ENCODE results near the gene RND2. TPM values are rescaled to one million over a fixed set of nuclear protein-coding genes. Genes with fewer than 3 reads are reported as not detected.

The RND2 gene
- total and polyA plus RNA-seq, 2 of the 13 experiments (the other 11 are each of a cell fraction or from before 2014, with no cell fraction given): 0.05 to 0.11 TPM

DNA sequence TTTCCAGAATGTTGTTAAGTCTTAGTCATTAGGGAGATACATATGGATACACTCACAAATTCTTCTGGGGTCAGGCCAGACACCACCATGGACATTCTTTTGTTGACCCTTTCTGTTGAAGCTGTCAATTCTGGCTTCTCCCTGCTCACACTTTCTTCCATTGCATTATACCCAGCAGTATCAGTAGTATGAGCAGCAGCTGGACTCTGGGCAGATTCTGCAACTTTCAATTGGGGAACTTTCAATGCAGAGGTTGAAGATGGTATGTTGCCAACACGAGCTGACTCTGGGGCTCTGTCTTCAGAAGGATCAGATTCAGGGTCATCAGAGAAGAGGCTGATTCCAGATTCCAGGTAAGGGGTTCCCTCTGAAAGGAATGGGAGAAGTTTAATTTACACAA, 45.8 kb downstream of the RND2 start:
- H2AFZ ChIP-seq (ENCODE audit: low read length): no peak overlapping the region
- no peaks in the 10 kb centered on the region for H4K20me1 ChIP-seq (ENCODE audit: insufficient read depth, low read length)
- H3K27me3 ChIP-seq (ENCODE audit: control insufficient read depth in 1 of 2, insufficient read depth in 2 of 2, low read length in 2 of 2): no peaks in the 10 kb centered on the region
- BruUV-seq (replicated peaks): no TSS peak
- DNase-seq (ENCODE audit: low spot score) (no peak), ATAC-seq (no peak), FAIRE-seq (no peak)
- ChIA-PET POLR2A (interaction anchor here (1.6 kb wide), 1 partner anchor 46 kb away, joined by 4 read pairs; the partner anchor contains the start of gene RND2), CTCF (ENCODE audit: low intra/inter-chr PET ratio, low total read pairs) (no interaction called here)
- H3K4me2 ChIP-seq (ENCODE audit: low read depth, low read length): no peak overlapping the region
- H3K36me3 ChIP-seq (replicated peaks in 1 of 2; ENCODE audit: control insufficient read depth in 1 of 2, insufficient read depth in 2 of 2, low read length in 2 of 2): peaks cover 0 to 18% of the 10 kb centered on the region in 2 experiments; a peak in 2 of 5 replicates
- no peak overlapping the region for H3K9ac ChIP-seq (ENCODE audit: insufficient read depth, low read depth, low read length)
- H3K9me3 ChIP-seq (ENCODE audit: low read length): no peaks in the 10 kb centered on the region
- in situ Hi-C loops (cut with HindIII; ENCODE audit: extremely low pct_ligation_motif_present, low pct_unique_long_range_greater_than_20kb) (no loop called here), intact Hi-C loops (cut with micrococcal nuclease; ENCODE audit: unreplicated experiment) (no loop called here)
- H3K27ac ChIP-seq (ENCODE audit: extremely low read length, insufficient read depth, low read length): no peak overlapping the region
- no peak overlapping the region for H3K4me3 ChIP-seq (replicated peaks in 1 of 3; ENCODE audit: insufficient read depth in 1 of 3, low read depth in 2 of 3, low read length in 3 of 3)
- H3K4me1 ChIP-seq (ENCODE audit: insufficient read depth, low read length): peaks cover 22% of the 10 kb centered on the region
- no peak for TF ChIP-seq ZNF567 (CRISPR knock-in tag; IDR thresholded peaks at IDR 0.05; ENCODE audit: borderline replicate concordance)
- TF ChIP-seq, protein P1, sequence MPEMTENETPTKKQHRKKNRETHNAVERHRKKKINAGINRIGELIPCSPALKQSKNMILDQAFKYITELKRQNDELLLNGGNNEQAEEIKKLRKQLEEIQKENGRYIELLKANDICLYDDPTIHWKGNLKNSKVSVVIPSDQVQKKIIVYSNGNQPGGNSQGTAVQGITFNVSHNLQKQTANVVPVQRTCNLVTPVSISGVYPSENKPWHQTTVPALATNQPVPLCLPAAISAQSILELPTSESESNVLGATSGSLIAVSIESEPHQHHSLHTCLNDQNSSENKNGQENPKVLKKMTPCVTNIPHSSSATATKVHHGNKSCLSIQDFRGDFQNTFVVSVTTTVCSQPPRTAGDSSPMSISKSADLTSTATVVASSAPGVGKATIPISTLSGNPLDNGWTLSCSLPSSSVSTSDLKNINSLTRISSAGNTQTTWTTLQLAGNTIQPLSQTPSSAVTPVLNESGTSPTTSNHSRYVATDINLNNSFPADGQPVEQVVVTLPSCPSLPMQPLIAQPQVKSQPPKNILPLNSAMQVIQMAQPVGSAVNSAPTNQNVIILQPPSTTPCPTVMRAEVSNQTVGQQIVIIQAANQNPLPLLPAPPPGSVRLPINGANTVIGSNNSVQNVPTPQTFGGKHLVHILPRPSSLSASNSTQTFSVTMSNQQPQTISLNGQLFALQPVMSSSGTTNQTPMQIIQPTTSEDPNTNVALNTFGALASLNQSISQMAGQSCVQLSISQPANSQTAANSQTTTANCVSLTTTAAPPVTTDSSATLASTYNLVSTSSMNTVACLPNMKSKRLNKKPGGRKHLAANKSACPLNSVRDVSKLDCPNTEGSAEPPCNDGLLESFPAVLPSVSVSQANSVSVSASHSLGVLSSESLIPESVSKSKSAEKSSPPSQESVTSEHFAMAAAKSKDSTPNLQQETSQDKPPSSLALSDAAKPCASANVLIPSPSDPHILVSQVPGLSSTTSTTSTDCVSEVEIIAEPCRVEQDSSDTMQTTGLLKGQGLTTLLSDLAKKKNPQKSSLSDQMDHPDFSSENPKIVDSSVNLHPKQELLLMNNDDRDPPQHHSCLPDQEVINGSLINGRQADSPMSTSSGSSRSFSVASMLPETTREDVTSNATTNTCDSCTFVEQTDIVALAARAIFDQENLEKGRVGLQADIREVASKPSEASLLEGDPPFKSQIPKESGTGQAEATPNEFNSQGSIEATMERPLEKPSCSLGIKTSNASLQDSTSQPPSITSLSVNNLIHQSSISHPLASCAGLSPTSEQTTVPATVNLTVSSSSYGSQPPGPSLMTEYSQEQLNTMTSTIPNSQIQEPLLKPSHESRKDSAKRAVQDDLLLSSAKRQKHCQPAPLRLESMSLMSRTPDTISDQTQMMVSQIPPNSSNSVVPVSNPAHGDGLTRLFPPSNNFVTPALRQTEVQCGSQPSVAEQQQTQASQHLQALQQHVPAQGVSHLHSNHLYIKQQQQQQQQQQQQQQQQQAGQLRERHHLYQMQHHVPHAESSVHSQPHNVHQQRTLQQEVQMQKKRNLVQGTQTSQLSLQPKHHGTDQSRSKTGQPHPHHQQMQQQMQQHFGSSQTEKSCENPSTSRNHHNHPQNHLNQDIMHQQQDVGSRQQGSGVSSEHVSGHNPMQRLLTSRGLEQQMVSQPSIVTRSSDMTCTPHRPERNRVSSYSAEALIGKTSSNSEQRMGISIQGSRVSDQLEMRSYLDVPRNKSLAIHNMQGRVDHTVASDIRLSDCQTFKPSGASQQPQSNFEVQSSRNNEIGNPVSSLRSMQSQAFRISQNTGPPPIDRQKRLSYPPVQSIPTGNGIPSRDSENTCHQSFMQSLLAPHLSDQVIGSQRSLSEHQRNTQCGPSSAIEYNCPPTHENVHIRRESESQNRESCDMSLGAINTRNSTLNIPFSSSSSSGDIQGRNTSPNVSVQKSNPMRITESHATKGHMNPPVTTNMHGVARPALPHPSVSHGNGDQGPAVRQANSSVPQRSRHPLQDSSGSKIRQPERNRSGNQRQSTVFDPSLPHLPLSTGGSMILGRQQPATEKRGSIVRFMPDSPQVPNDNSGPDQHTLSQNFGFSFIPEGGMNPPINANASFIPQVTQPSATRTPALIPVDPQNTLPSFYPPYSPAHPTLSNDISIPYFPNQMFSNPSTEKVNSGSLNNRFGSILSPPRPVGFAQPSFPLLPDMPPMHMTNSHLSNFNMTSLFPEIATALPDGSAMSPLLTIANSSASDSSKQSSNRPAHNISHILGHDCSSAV (CRISPR knock-in tag; IDR thresholded peaks at IDR 0.05; ENCODE audit: borderline replicate concordance): no peak
- no peak for TF ChIP-seq RXRB (CRISPR knock-in tag; IDR thresholded peaks at IDR 0.05; ENCODE audit: borderline replicate concordance)
- no peak for TF ChIP-seq ZNF256 (CRISPR knock-in tag; conservative IDR thresholded peaks at IDR 0.05)
- no peak for TF ChIP-seq HDAC2 (CRISPR knock-in tag; IDR thresholded peaks at IDR 0.05)
- no peak for TF ChIP-seq ZNF225 (CRISPR knock-in tag; IDR thresholded peaks at IDR 0.05)
- TF ChIP-seq GATAD1 (CRISPR knock-in tag; IDR thresholded peaks at IDR 0.05): no peak
- no peak for TF ChIP-seq ZNF335 (CRISPR knock-in tag; IDR thresholded peaks at IDR 0.05)
- TF ChIP-seq, protein P2, sequence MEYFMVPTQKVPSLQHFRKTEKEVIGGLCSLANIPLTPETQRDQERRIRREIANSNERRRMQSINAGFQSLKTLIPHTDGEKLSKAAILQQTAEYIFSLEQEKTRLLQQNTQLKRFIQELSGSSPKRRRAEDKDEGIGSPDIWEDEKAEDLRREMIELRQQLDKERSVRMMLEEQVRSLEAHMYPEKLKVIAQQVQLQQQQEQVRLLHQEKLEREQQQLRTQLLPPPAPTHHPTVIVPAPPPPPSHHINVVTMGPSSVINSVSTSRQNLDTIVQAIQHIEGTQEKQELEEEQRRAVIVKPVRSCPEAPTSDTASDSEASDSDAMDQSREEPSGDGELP (IDR thresholded peaks at IDR 0.05; ENCODE audit: borderline replicate concordance, low read depth): no peak
- TF ChIP-seq, protein P3, sequence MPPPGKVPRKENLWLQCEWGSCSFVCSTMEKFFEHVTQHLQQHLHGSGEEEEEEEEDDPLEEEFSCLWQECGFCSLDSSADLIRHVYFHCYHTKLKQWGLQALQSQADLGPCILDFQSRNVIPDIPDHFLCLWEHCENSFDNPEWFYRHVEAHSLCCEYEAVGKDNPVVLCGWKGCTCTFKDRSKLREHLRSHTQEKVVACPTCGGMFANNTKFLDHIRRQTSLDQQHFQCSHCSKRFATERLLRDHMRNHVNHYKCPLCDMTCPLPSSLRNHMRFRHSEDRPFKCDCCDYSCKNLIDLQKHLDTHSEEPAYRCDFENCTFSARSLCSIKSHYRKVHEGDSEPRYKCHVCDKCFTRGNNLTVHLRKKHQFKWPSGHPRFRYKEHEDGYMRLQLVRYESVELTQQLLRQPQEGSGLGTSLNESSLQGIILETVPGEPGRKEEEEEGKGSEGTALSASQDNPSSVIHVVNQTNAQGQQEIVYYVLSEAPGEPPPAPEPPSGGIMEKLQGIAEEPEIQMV (CRISPR knock-in tag; IDR thresholded peaks at IDR 0.05; ENCODE audit: low read depth): no peak
- no peak for TF ChIP-seq HNRNPLL (IDR thresholded peaks at IDR 0.05; ENCODE audit: low read depth, low read length, poor library complexity, severe bottlenecking)
- TF ChIP-seq GPN1 (CRISPR knock-in tag; IDR thresholded peaks at IDR 0.05; ENCODE audit: borderline replicate concordance): no peak
- TF ChIP-seq ZMYM2 (CRISPR knock-in tag; IDR thresholded peaks at IDR 0.05): no peak
- TF ChIP-seq, protein P4, sequence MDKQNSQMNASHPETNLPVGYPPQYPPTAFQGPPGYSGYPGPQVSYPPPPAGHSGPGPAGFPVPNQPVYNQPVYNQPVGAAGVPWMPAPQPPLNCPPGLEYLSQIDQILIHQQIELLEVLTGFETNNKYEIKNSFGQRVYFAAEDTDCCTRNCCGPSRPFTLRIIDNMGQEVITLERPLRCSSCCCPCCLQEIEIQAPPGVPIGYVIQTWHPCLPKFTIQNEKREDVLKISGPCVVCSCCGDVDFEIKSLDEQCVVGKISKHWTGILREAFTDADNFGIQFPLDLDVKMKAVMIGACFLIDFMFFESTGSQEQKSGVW (CRISPR knock-in tag; IDR thresholded peaks at IDR 0.05; ENCODE audit: borderline replicate concordance): no peak
- no peak for TF ChIP-seq NBN (conservative IDR thresholded peaks at IDR 0.05)
- 91% methylated on average over 1 of the region's 1 CpG for WGBS (ENCODE audit: low lambda C conversion rate)
- H3K79me2 ChIP-seq (ENCODE audit: insufficient read depth, low read length): no peaks in the 10 kb centered on the region

All from HepG2 (cell line).